ENCODE results near the gene C19orf81.

The C19orf81 gene

GRCh38 chr19:50659318-50660087, 10.3 kb downstream of the C19orf81 start:
- DNase-seq = no peak

GRCh38 chr19:50660088-50660366, 10.8 kb downstream of the C19orf81 start:
- no peak for DNase-seq

GRCh38 chr19:50661023-50661422, 11.8 kb downstream of the C19orf81 start:
- no peak for DNase-seq

- no peak for DNase-seq
Measured at GRCh38 chr19:50661766-50662650, 12.8 kb downstream of the C19orf81 start.

- no peak for DNase-seq
Measured at GRCh38 chr19:50662651-50663481, 13.6 kb downstream of the C19orf81 start.

- no peak for DNase-seq
Measured at GRCh38 chr19:50663482-50663790, 14.2 kb downstream of the C19orf81 start.

GRCh38 chr19:50664204-50664603, 15.0 kb downstream of the C19orf81 start:
- DNase-seq = no peak

- no peak for DNase-seq
Measured at GRCh38 chr19:50666346-50667176, 17.3 kb downstream of the C19orf81 start.

- DNase-seq = no peak
Measured at GRCh38 chr19:50667177-50667758, 18.0 kb downstream of the C19orf81 start.

GRCh38 chr19:50667759-50668231, 18.6 kb downstream of the C19orf81 start:
- no peak for DNase-seq

GRCh38 chr19:50668416-50668815, 19.2 kb downstream of the C19orf81 start:
- no peak for DNase-seq

- DNase-seq = no peak
Measured at GRCh38 chr19:50668879-50669278, 19.6 kb downstream of the C19orf81 start.

- DNase-seq = peak; percentile 75
Measured at GRCh38 chr19:50669302-50670101, 20.3 kb downstream of the C19orf81 start.

- DNase-seq = no peak
Measured at GRCh38 chr19:50670102-50670380, 20.8 kb downstream of the C19orf81 start.

GRCh38 chr19:50673118-50673517, 23.9 kb downstream of the C19orf81 start:
- no peak for DNase-seq

GRCh38 chr19:50676625-50677197, 27.5 kb downstream of the C19orf81 start:
- DNase-seq = no peak

GRCh38 chr19:50677636-50678035, 28.4 kb downstream of the C19orf81 start:
- no peak for DNase-seq

- no peak for DNase-seq
Measured at GRCh38 chr19:50678323-50678722, 29.1 kb downstream of the C19orf81 start.

- DNase-seq = peak; percentile 89
Measured at GRCh38 chr19:50679177-50680125, 30.2 kb downstream of the C19orf81 start.

All from activated effector memory CD4-positive, alpha-beta T cell treated with anti-CD3 and anti-CD28 coated beads, Interleukin-2, amount 50 U/mL, for 16 hours (primary cell).